GM12865 (cell line): Measurements from ENCODE around the gene CSRP3.

Source experiments
- DNase-seq: peaks from one replicate; pipeline ENCODE4 v3.0.0; 2010; ENCODE audit warnings: low read depth
- H3K4me3 ChIP-seq: 2 replicates; pipeline ENCODE4 v1.5.1; 2011; ENCODE audit warnings: mild to moderate bottlenecking, low read depth, low read length, control low read depth
- TF ChIP-seq, protein P1 (sequence below): IDR thresholded peaks from 2 replicates; pipeline ENCODE4 v1.5.1; 2011; ENCODE audit warnings: low read length, control low read depth, low read depth, inconsistent platforms; ENCODE audit not compliant: insufficient read depth; ENCODE audit errors: missing control alignments

Gene CSRP3

DNA sequence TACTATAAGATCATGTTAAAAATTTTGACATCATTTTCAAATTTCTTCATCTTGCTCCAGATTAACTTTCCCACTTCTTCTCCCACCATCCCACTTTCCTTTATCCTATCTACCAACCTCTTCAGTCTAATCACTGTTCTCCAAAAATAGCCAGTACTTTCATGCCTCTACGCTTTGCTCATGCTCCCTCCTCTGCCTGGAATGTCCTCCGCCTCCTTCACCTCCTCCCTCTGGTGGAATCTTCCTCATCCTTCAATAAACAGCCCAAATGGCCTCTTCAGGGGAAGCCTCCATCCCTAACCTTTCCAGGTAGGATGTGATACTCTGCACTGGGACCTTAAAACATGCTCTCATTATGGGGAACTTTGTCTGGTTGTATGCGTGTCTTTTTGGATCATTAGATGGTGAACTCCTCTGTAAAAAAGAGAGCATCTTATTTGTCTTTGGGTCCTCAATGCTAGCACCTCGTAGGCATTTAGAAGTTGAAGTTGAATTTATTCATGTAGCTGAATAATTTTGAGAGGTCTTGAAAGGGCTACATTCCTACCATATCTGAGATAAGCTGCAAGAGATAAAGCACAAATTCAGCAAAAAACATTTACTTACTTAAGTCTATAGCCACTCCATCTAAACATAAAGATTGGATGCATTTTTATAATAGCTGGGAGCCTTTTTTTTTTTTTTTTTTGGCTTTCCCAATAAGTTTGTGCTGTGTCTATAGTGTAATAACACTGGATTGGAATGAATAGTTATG, 8.0 kb upstream of the CSRP3 start:
- no peak for DNase-seq
- TF ChIP-seq, protein P1, sequence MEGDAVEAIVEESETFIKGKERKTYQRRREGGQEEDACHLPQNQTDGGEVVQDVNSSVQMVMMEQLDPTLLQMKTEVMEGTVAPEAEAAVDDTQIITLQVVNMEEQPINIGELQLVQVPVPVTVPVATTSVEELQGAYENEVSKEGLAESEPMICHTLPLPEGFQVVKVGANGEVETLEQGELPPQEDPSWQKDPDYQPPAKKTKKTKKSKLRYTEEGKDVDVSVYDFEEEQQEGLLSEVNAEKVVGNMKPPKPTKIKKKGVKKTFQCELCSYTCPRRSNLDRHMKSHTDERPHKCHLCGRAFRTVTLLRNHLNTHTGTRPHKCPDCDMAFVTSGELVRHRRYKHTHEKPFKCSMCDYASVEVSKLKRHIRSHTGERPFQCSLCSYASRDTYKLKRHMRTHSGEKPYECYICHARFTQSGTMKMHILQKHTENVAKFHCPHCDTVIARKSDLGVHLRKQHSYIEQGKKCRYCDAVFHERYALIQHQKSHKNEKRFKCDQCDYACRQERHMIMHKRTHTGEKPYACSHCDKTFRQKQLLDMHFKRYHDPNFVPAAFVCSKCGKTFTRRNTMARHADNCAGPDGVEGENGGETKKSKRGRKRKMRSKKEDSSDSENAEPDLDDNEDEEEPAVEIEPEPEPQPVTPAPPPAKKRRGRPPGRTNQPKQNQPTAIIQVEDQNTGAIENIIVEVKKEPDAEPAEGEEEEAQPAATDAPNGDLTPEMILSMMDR, result no peak
- no peak overlapping the region for H3K4me3 ChIP-seq

DNA sequence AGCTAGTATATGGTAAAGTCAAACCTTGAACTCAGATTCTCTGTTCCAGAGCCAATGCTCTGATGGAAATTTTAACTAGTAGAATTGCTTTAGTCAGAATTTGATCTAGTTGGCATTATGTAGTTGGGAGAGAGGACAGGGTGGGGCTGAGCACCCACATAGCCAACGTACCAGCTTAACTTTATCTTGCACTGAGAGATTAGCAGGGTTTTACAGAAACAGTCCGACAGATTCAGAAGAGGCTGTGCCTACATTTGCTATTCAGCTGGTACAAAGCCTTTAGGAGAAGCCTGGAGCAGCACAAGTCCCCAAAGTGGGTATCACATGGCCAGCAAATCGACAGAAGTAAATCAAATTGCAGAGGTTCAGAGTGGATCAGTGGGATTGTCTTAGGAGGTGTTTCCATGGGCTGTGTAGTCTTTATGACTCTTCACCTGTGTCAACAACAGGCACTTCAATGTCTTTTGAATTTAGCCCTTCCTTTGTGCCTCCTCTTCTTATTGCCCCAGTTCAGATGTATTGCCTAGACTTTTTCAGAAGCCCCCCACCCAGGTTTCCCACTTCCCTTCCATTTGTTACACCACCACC, 7.3 kb upstream of the CSRP3 start:
- no peak for DNase-seq
- TF ChIP-seq, protein P1, result no peak
- no peak overlapping the region for H3K4me3 ChIP-seq

DNA sequence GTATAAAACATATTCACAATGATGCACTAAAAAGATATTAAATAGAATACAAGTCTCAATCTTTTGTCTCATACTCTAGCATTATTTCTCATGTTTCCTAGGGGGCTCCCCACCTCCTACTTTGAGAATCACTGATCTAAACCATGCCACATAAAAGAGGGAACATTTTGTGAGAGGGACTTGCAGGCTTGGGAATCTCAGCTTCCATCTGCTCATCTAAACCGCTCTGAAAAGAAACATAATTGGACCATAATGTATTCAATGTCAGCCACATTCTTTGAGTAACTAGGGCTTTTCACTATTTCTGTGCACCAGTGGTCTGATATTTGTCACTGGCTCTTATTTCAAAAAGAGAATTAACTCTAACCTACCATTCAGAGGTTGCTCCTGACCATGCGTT, 6.4 kb upstream of the CSRP3 start:
- DNase-seq, result no peak
- TF ChIP-seq, protein P1, result no peak
- no peak overlapping the region for H3K4me3 ChIP-seq

DNA sequence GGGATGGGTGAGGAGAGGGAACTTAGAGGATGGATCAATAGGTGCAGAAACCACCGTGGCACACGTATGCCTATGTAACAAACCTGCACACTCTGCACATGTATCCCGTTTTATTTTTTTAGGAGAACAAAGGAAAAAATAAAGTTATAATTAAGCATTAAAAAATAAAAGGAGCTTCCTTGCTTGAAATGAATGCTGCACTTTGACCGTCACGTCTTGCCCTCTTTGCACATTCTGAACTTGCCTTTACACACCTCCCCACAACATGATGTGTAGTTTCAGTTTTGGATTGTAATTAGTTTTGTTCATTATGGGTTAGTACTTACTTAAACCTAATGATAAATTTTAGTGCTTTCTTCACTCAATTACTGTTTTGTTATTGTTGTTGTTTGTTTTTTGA, 3.1 kb upstream of the CSRP3 start:
- TF ChIP-seq, protein P1, result no peak
- DNase-seq, result no peak
- H3K4me3 ChIP-seq, result no peak overlapping the region

DNA sequence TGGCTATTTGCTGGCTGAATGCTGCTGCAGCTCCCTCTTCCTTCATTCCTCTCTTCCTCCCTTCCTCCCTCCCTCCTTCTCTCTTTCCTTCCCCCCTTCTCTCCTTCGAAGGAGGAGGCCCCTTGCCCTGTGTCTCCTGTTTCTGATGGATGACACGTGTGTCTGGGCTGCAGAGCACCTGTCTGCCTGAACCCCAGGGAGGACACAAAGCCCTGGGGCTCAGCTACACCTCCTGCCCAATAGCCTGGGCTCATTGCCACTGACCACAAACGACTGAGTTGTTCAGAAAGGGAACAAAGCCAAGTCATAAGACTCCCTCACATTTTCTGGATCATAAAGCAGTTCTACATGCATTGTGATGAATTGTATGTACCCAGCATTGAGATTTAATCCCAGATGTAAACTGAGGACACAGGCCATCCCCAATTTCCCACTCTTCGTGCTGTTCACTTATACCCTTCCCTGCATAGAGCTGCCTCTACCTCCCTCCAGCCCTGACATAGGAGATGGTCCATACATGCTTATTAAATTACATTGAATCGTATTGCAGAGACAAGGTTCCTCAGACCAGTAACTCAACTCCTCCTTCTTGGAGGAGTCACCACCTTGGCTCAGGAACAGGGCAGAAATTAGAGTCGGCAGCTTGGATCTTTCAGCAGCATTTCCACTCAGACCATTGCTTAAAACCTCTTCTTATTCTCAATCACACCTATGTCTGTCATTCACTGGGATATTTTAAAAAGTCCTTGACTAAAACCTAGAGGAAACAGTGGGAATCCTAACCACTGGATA, 1.2 kb downstream of the CSRP3 start:
- H3K4me3 ChIP-seq, result no peak overlapping the region
- no peak for DNase-seq
- TF ChIP-seq, protein P1, result no peak

DNA sequence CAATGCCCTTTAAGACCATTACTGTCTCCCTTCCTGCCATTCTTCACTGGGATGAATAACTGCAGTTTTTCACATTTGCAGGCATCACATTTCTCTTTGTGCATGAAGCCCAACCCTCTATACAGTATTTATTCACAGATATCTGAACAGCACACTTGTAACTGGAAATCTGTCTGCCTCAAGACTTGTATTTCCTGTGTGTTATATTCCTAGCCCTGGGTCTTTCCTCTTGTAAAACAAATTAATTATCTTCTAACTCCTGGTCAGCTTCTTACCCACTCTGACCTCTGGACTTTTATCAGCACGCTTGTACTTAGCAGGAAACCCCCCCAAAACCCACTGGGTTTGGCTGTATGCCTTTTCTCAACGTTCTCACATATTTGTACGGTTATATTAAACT, 2.0 kb downstream of the CSRP3 start:
- DNase-seq, result no peak
- H3K4me3 ChIP-seq, result no peak overlapping the region
- TF ChIP-seq, protein P1, result no peak

DNA sequence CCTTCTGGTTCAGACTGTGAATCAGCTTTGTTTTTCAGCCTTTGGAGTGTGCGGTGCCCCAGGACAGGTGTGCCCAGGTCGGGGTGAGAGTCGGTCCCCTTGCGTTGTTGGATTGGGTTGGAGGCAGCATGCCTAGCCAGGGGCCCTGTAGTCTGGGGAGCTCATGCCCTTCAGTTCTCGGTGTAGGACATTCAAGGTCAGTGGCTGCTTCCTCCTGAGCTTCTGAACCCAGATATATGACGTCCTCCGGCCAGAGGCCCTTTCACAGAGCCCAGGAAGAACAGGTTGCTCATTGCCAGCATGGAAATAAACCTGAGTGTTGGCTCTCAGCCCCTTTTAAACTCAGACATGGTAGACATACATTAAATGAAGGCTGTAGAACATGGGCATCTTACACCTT, 2.7 kb downstream of the CSRP3 start:
- TF ChIP-seq, protein P1, result no peak
- H3K4me3 ChIP-seq, result no peak overlapping the region
- DNase-seq, result no peak
